Dedifferentiated amniotic fluid mesenchymal stem cell (primary cell): ENCODE data around the gene STAB2.
"Not testable (repeated sequence)": the region's sequence is repeated elsewhere in the genome, so short reads cannot be mapped to it uniquely, and the experiment has no call there.

Experiments
- DNase-seq: peaks from one replicate; pipeline ENCODE4 v3.0.0-alpha.2; 2016; ENCODE audit errors: extremely low spot score

The STAB2 gene

DNA sequence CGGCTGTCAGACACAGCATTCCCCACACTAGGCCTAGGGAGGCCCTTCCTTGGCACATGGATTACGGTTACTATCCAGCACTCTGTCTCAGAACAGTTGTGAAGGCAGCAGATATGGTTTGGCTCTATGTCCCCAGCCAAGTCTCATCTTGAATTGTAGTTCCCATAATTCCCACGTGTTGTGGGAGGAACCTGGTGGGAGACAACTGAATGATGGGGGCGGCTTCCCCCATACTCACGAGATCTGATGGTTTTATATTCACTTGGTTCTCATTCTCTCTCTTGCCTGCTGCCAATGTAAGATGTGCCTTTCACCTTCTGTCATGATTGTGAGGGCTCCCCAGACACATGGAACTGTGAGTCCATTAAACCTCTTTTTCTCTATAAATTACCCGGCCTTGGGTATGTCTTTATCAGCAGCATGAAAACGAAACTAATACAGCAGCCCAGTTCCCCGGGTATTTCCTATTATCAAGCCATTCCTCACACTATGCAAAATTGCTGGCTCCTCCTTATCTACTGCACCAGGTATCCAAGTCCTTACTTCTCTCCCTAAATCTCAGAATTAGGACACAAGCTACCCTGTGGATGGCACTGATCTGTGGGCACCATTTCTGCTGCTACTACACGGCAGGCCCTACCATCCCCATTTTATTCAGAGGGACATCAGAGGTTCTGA lies 220.6 kb downstream of the STAB2 start:
- DNase-seq, result no peak

DNA sequence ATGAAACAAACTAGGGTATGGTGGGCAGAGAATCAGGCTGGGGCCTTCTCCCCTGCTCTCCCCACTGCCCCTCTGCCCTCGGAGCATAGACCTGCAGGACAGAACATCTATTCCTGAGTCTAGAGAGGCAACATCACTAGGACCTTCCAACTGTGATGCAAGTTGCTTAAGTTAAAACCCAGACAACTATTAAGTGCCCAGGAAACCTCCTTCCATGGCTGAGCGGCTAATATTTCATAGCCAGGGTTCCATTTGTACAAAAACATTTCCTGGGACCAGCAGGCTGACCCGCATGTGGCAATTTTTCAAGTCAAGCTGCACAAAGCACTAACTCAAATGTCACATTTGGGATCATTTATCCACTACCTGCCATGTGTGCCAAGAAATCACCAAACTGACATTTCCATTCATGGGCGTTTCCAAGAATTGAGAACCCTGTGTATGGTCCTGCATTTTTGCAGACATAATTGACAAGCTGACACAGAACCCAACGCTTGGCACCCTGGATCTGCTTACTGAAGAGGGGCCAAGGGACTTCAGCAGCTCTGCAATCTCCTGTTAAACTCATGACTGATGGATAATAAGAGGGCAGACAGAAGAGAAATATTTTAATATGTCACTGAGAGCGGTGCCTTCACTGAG lies 221.3 kb downstream of the STAB2 start:
- no peak for DNase-seq

DNA sequence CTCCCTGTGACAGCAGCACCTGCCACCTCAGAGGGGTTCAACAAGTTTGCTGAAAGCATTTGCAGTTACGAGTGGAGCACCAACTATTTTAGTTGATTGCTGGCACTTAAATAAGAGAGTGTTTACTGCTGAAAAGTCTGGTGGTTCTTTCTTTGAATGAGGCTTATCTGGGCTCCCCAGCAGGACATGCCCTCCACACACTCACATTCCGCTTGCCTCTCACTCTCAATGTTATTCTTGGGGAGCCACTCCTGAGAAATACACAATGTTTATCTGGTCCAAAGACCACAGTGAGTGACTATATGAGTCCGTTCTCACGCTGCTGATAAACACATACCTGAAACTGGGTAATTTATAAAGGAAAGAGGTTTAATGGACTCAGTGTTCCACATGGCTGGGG lies 222.1 kb downstream of the STAB2 start:
- no peak for DNase-seq

DNA sequence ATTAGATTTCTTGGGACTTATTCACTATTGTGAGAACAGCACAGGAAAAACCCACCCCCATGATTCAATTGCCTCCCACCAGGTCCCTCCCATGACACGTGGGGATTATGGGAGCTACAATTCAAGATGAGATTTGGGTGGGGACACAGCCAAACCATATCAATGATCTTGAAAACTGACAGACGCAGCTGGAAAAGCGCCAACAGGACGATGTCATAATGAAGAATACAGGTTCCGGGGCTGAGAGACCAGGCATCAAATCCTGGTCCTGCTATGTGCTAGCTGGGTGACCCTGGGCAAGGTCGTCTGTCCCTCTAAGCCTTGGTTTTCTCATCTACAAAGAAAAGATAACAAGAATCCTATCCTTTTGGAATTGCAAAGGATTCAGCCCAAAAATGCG lies 222.6 kb downstream of the STAB2 start:
- DNase-seq, result not testable (repeated sequence)

DNA sequence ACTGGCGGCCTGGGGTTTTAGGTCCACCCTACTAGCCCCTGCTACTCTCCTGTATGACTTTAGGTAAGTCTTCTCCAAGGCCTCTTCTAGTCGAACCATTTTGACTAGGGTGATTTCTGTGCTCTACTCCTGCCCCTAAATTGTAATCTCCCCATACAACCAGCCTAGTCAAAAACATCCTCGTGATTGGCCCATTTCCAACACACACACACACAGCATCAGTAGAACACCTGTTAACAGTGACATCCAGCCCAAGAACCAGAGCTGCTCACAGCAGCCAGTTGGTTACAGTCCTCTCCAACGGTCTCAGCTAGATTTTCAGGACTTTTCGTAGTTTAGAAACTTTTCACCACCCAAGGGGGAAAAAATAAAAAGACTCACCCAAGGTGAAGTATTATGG lies 223.0 kb downstream of the STAB2 start:
- DNase-seq, result no peak

DNA sequence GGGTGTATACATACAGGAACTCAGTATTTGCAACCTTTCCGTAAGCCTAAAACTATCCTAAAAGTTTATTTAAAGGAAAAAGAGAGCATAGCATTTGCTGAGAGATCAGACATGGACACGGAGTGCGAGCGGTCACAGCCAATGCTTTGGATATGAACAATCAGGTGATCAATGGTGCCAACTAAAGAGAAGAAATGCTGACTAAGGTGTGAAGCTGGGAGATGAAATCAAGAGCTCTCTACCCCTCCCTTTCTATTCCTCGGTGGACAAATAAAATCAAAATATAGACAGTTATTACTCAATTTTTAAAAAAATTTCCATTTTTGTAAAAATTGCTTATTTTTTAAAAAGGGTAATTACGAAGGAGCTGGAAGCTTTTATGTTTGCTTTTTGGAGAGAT lies 224.7 kb downstream of the STAB2 start:
- no peak for DNase-seq

DNA sequence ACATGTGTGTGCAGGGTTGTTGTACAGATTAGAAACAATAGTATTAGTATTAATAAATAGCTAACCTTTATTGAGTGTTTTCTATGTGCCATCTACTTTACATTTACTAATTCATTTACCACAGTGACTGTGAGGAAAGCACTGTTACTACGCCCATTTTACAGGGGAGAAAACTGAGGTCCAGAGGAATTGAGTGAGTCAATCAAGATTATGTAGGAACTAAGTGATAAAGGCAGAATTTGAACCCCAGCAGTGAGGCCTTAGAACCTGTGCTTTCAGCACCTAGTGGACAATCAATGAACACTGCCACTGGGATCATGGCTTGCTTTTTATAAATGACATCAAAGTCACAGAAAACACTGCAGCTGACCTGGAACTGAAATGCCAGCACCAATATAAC lies 225.7 kb downstream of the STAB2 start:
- DNase-seq, result no peak

DNA sequence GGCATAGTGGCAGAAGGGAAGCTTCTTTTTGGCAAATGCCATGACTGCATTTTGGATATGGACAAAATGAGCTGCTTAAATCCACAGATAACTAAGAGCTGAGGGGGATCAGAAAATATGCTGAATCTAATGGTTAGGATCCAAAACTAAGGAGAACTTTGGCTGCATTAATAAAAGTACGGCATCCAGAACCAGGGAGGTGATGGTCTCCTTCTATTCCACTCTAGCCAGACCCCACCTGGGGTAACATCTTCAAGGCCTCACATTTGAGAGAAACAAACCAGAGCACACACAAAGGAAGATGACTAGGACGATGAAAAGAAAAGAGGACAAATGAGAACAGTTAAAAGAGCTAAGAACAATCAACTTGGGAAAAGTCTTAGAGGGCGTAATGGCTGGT lies 226.4 kb downstream of the STAB2 start:
- DNase-seq, result no peak

DNA sequence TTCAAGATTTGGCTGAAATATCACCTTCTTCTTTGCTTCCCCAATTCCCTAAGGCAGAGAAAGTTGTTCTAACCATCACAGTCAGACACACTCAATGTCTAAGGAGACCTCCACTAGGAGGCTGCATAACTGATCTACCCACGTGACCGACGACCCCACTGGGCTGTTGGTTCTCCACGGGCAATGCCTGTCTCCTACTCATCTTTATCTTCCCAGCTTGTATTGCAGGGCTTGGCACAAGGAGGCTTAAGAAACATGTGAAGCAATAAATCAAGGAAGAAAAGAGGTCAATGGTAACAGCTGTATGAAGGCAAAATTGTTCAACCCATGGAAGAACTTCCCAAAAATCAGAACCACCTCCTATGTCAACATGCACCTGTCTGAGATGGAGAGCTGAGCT lies 226.9 kb downstream of the STAB2 start:
- no peak for DNase-seq

DNA sequence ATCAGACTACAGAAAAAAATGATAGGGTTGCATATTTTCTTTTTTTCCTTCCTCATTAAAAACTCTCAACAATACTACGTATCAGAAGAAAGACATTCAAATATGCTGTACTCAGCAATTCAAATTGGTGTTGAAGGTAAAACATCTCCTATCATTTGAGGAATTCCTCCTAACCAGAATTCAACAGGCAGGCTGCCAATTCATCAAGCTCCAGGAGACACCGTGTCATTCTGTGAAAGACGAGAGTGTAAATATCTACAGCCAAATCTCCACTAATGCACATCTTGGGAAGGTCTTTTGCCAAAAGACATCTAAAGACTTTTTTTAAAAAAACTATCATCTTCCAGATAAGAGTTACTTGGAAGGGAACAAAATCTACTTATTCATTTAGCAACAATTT lies 227.4 kb downstream of the STAB2 start:
- no peak for DNase-seq
